MM.1S (cell line): Measurements from ENCODE around the gene NTMT1.
"Not testable (repeated sequence)": the region's sequence is repeated elsewhere in the genome, so short reads cannot be mapped to it uniquely, and the experiment has no call there.

Experiments used
- DNase-seq: peaks from one replicate; pipeline ENCODE4 v3.0.0-alpha.2; 2015
- H2AFZ ChIP-seq: fragments of 300-600 bp; sonication (generic); 2 replicates; pipeline ENCODE4 v1.6.0; 2016; ENCODE audit warnings: antibody characterized with exemption, low read length
- H3F3A ChIP-seq: fragments of 300-600 bp; sonication (generic); 2 replicates; pipeline ENCODE4 v1.6.1; 2016; ENCODE audit warnings: mild to moderate bottlenecking, antibody characterized with exemption, low read length, moderate library complexity, mixed read lengths; ENCODE audit not compliant: insufficient read depth
- H3K27ac ChIP-seq: fragments of 300-600 bp; sonication (generic); 2 replicates; pipeline ENCODE4 v1.5.1; 2016; ENCODE audit warnings: mild to moderate bottlenecking, low read length
- H3K27me3 ChIP-seq: fragments of 300-600 bp; sonication (generic); replicated peaks from 2 replicates; pipeline ENCODE4 v1.6.0; 2016; ENCODE audit warnings: low read length; ENCODE audit not compliant: insufficient read depth
- H3K36me3 ChIP-seq: fragments of 300-600 bp; sonication (generic); replicated peaks from 2 replicates; pipeline ENCODE4 v1.6.1; 2016; ENCODE audit warnings: mild to moderate bottlenecking, low read length, mixed read lengths; ENCODE audit not compliant: insufficient read depth
- H3K4me1 ChIP-seq: fragments of 300-600 bp; sonication (generic); 2 replicates; pipeline ENCODE4 v1.6.1; 2016; ENCODE audit warnings: low read length, mixed read lengths
- H3K4me2 ChIP-seq: fragments of 300-600 bp; sonication (generic); 2 replicates; pipeline ENCODE4 v1.6.0; 2016; ENCODE audit warnings: low read depth, low read length
- H3K4me3 ChIP-seq: fragments of 300-600 bp; sonication (generic); 2 replicates; pipeline ENCODE4 v1.5.1; 2016; ENCODE audit warnings: low read length, mixed read lengths
- H3K79me2 ChIP-seq: fragments of 300-600 bp; sonication (generic); 2 replicates; pipeline ENCODE4 v1.6.1; 2016; ENCODE audit warnings: mixed run types, low read length, mixed read lengths
- H3K9ac ChIP-seq: fragments of 300-600 bp; sonication (generic); 2 replicates; pipeline ENCODE4 v1.6.1; 2016; ENCODE audit warnings: low read length, mixed read lengths
- H3K9me2 ChIP-seq: fragments of 300-600 bp; sonication (generic); replicated peaks from 2 replicates; pipeline ENCODE4 v1.6.1; 2016; ENCODE audit warnings: mild to moderate bottlenecking, low read length, mixed read lengths; ENCODE audit not compliant: insufficient read depth
- H3K9me3 ChIP-seq: fragments of 300-600 bp; sonication (generic); replicated peaks from 2 replicates; pipeline ENCODE4 v1.6.1; 2016; ENCODE audit warnings: mild to moderate bottlenecking, low read length, mixed read lengths; ENCODE audit not compliant: insufficient read depth
- H4K20me1 ChIP-seq: fragments of 300-600 bp; sonication (generic); 2 replicates; pipeline ENCODE4 v1.6.1; 2016; ENCODE audit warnings: mild to moderate bottlenecking, low read length, moderate library complexity, mixed read lengths; ENCODE audit not compliant: insufficient read depth
- CTCF ChIP-seq: fragments of 300-600 bp; sonication (generic); IDR thresholded peaks from 2 replicates; pipeline ENCODE4 v1.5.1; 2016; ENCODE audit warnings: antibody characterized with exemption, low read length, mixed read lengths
- EZH2 ChIP-seq: fragments of 300-600 bp; sonication (generic); optimal IDR thresholded peaks from 2 replicates; pipeline ENCODE3; 2017; ENCODE audit warnings: low read depth, mild to moderate bottlenecking, antibody characterized with exemption, low read length, mixed read lengths
- EZH2phosphoT487 ChIP-seq: fragments of 300-600 bp; sonication (generic); IDR thresholded peaks from 2 replicates; pipeline ENCODE4 v1.6.1; 2018; ENCODE audit warnings: antibody characterized with exemption, low read length

Gene NTMT1

GRCh38 chr9:129656795-129657390 lies 30.9 kb downstream of the NTMT1 start:
- no peak for DNase-seq
- H3K36me3 ChIP-seq: no peaks in the 10 kb centered on the region
- no peak overlapping the region for H3K4me2 ChIP-seq
- no peaks in the 10 kb centered on the region for H3F3A ChIP-seq
- no peak overlapping the region for H3K4me3 ChIP-seq
- H3K4me1 ChIP-seq: 0 out of 2 replicates have a peak, but pooled peaks cover 6% of the 10 kb centered on the region
- peaks cover 88% of the 10 kb centered on the region for H3K27me3 ChIP-seq
- no peaks in the 10 kb centered on the region for H3K79me2 ChIP-seq
- H3K9ac ChIP-seq: no peak overlapping the region
- H3K9me3 ChIP-seq: no peaks in the 10 kb centered on the region
- no peaks in the 10 kb centered on the region for H3K9me2 ChIP-seq
- TF ChIP-seq CTCF: no peak
- no peak for TF ChIP-seq EZH2phosphoT487
- no peak for TF ChIP-seq EZH2
- H4K20me1 ChIP-seq: no peaks in the 10 kb centered on the region
- no peak overlapping the region for H3K27ac ChIP-seq
- no peak overlapping the region for H2AFZ ChIP-seq

- TF ChIP-seq EZH2phosphoT487: no peak
- no peak for TF ChIP-seq CTCF
- TF ChIP-seq EZH2: no peak
- no peak overlapping the region for H3K4me2 ChIP-seq
- H3K9ac ChIP-seq: no peak overlapping the region
- H3K9me2 ChIP-seq: no peaks in the 10 kb centered on the region
- DNase-seq: no peak
- no peaks in the 10 kb centered on the region for H3F3A ChIP-seq
- H3K79me2 ChIP-seq: no peaks in the 10 kb centered on the region
- H3K27me3 ChIP-seq: peaks cover 66% of the 10 kb centered on the region
- no peak overlapping the region for H2AFZ ChIP-seq
- H3K27ac ChIP-seq: no peak overlapping the region
- no peaks in the 10 kb centered on the region for H3K36me3 ChIP-seq
- no peak overlapping the region for H3K4me3 ChIP-seq
- no peaks in the 10 kb centered on the region for H3K9me3 ChIP-seq
- H4K20me1 ChIP-seq: no peaks in the 10 kb centered on the region
- H3K4me1 ChIP-seq: 0 out of 2 replicates have a peak, but pooled peaks cover 2% of the 10 kb centered on the region
These were observed 35.1 kb downstream of the NTMT1 start for GRCh38 chr9:129661029-129661428.

- not testable (repeated sequence) for H3K4me1 ChIP-seq, H3K9ac ChIP-seq, H3K9me3 ChIP-seq, H3K4me2 ChIP-seq, H3K27ac ChIP-seq, H3K79me2 ChIP-seq, H3K4me3 ChIP-seq, H4K20me1 ChIP-seq, H3F3A ChIP-seq, H2AFZ ChIP-seq, DNase-seq, H3K36me3 ChIP-seq, H3K9me2 ChIP-seq
- H3K27me3 ChIP-seq: peaks cover 57% of the 10 kb centered on the region
These were observed 36.3 kb downstream of the NTMT1 start for GRCh38 chr9:129662239-129662638.

GRCh38 chr9:129664746-129665388 lies 38.9 kb downstream of the NTMT1 start:
- H3K9me3 ChIP-seq: no peaks in the 10 kb centered on the region
- peak overlapping the region; percentile 40 for H3K4me3 ChIP-seq
- H3F3A ChIP-seq: no peaks in the 10 kb centered on the region
- H3K79me2 ChIP-seq: no peaks in the 10 kb centered on the region
- no peaks in the 10 kb centered on the region for H3K9me2 ChIP-seq
- H3K4me1 ChIP-seq: no peaks in the 10 kb centered on the region
- H3K27me3 ChIP-seq: peaks cover 60% of the 10 kb centered on the region
- no peak overlapping the region for H3K27ac ChIP-seq
- H3K9ac ChIP-seq: no peak overlapping the region
- DNase-seq: no peak
- H3K36me3 ChIP-seq: no peaks in the 10 kb centered on the region
- peak overlapping the region; percentile 55 for H3K4me2 ChIP-seq
- no peak for TF ChIP-seq EZH2
- no peak for TF ChIP-seq CTCF
- TF ChIP-seq EZH2phosphoT487: no peak
- H4K20me1 ChIP-seq: no peaks in the 10 kb centered on the region
- peak overlapping the region; percentile 58; the same call in 1 of the 2 replicates for H2AFZ ChIP-seq
